Inflammatory macrophage treated with lipopolysaccharide for 1 hour (primary cell): ENCODE data around the gene FAM72C.
"Not testable (repeated sequence)": the region's sequence is repeated elsewhere in the genome, so short reads cannot be mapped to it uniquely, and the experiment has no call there.

ENCODE experiments used
- DNase-seq, 2 donors: peaks; one replicate each; pipeline ENCODE4 v3.0.0-alpha.2; 2020 to 2022

FAM72C gene

DNA sequence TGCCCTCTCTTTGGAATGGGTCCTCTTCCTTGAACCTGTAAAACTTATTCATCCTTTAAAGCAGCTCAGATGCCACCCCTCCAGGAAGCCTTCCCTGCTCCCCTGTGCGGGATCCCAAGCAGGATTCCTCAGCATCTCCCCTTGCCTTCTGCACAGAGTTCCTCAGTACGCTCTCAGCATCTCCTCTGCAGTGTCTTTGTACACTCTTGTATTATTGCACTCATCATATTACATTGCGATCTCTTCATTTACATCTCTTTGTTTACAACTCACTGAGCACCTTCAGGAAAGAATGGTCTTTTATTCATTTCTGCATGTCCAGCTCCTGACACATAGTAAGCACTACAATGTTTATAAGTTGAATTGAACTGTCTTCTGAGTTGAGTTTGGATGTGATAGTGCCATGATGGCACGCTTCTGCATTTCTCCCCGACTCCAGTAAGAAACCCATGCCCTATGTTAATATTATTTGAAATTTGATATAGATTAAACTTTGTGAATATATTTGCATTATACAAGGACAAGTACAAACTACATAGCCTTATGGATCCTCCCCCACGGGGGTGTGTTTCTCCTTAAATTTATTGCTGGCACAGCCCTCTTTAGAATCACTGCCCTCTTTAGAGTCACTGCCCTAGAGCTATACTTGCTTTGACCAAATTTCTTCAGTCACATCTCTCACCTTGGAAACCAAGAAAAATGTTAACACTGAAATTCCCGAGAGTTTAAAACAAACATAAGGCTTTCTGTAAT is 13.1 kb upstream of the FAM72C start:
- DNase-seq: not testable (repeated sequence)

GRCh38 chr1:143974416-143974815 is 2.6 kb upstream of the FAM72C start:
- peak; percentile 0 for DNase-seq

GRCh38 chr1:143973876-143974414 is 2.2 kb upstream of the FAM72C start:
- not testable (repeated sequence) for DNase-seq

GRCh38 chr1:143972753-143973326 is 1.1 kb upstream of the FAM72C start:
- DNase-seq: not testable (repeated sequence)

DNA sequence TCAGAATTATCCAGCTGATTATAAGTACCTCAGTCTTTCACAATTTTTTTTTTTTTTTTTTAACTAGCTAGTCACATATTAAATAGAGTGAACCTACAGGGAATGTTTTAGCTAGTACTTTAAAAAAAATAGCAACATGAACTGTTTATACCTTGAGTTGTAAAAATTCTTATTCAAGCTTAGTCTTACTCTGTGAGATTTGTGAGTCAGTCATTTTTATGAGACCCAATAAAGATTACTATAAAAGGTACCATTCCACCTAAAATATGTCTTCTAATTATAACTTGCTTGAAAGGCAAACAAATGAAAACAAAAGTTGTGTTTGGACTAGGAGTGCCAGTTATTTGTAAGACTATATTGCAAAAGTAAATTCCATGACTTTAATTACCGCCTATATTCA is 5.9 kb downstream of the FAM72C start:
- DNase-seq: not testable (repeated sequence)

DNA sequence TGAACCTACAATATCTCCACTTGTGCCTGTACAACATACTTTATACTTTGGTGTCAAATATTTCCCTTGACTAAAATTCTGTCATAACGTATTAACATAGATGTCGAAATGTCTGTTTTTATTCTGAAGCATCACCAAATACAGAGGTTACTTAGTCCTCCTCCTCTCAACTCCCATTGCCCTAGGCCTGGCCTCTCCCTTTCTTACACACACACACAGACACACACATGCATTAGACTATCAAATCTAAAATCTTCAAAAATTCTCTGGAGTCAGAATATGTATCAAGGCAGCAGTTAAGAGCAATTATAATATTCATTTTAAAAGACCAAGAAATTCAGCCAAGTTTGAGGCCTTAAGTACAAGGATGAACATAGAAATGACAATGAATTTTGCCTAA is 7.5 kb downstream of the FAM72C start:
- DNase-seq: not testable (repeated sequence)

DNA sequence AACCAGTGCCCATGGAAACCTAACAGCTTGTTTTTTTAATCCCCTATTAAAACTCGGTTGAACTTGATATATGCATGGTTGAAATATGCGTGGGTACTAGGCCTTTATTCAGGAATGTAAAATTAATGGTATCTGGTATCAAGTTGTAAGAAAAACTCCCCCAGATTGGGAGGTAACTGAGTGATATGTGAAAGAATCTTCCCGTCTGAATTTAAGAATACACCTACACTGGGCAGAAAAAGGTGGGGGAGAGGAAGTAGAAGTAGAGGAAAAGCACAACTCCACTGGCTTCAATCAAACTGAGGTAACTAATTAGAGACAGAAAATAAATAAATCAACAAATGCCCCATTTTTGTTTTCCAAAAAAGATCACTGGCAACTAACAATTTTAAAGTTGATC is 15.9 kb downstream of the FAM72C start:
- not testable (repeated sequence) for DNase-seq

- not testable (repeated sequence) for DNase-seq
These were observed 18.9 kb downstream of the FAM72C start for GRCh38 chr1:143952913-143953312.

DNA sequence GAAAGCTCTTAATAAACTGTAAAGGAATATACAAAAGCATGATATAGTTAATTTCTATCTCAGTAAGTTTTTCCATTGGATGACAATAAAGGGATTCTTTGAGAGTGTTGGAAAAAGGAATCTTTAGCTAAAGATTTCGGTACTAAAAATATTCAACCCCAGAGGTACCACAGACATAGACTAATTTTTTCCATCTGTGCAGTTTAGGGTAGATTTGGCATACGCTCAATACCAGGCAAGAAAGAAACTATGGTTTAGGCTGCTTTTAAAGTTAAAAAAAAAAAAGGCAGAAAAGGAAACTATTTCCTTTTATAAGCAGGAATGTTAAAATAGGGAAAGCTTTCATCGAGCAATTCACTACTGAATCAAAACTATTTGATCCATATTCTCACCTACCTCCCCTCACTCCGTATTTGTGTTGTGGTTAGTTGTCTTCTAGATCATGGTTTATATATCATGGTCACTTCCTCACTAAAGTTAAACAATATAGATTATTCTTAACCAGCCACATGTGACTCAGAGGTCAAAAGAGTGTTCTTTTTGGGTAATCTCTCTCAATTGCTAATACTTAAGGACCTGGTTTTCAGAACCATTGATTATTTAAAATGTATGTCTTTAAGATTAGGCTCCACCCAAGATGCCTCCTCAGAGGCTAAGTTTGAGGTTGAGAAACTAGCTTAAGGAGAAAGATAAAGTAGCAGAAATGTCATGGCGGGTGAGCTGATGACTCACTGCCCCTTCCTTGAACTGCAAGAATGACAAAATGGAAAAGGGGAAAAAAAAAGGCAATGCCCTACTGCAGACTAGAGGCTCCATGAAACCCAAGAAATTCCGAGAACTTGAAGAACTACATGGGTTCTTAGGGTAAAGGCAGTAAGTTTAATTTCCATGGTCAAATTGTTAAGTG is 20.0 kb downstream of the FAM72C start:
- not testable (repeated sequence) for DNase-seq

- DNase-seq: not testable (repeated sequence)
These were observed 24.0 kb downstream of the FAM72C start for GRCh38 chr1:143947749-143948148.

GRCh38 chr1:143945253-143945652 is 26.5 kb downstream of the FAM72C start:
- DNase-seq: not testable (repeated sequence)

GRCh38 chr1:143944576-143945240 is 27.1 kb downstream of the FAM72C start:
- DNase-seq: not testable (repeated sequence)

DNA sequence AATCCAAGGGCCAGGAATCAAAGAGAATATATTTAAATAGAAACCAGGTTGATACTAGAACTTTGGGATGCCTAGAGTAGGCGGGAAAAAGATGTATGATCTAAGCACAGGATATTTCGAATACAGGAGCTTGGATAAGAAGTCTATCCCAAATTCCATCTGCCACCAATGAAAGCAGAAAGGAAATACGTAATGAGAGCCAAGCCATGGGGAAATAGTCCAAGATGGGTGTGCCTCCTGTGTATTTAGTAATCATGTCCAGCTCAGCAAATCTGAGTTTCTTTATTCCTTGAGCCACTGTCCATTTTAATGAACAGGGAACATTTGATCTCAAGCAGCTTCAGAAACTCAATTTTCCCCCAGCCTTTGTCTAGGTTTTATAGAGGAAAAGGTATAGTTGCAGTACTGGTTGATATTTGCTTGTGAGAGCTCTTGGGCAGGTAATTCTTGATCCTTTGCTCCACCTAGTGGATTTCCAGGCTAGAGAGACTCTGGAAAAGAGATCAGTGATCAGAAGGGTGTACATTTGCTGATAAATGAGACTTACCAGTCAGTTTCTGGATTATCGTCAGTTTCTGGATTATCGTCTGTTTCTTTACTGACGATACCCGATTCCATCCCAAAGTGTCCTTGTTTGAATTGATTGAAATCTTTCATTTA is 28.3 kb downstream of the FAM72C start:
- DNase-seq: not testable (repeated sequence)

- DNase-seq: not testable (repeated sequence)
These were observed 29.4 kb downstream of the FAM72C start for GRCh38 chr1:143942238-143942860.

GRCh38 chr1:143939666-143940065 is 32.1 kb downstream of the FAM72C start:
- not testable (repeated sequence) for DNase-seq

DNA sequence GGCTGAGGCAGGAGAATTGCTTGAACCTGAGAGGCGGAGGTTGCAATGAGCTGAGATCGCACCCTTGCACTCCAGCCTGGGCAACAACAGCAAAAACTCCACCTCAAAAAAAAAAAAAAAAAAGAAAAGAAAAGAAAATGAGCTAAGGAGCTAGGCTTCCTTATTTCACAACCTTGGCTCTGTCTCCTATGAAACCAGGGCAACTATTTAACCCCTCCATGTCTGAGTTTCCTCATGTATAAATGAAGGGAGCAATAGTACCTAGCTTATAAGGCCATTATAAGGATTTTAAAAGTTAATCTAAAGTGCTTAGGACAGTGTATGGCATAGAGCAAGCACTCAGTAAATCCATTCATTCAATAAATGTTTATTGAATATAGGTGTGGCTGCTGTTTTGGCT is 32.9 kb downstream of the FAM72C start:
- not testable (repeated sequence) for DNase-seq

DNA sequence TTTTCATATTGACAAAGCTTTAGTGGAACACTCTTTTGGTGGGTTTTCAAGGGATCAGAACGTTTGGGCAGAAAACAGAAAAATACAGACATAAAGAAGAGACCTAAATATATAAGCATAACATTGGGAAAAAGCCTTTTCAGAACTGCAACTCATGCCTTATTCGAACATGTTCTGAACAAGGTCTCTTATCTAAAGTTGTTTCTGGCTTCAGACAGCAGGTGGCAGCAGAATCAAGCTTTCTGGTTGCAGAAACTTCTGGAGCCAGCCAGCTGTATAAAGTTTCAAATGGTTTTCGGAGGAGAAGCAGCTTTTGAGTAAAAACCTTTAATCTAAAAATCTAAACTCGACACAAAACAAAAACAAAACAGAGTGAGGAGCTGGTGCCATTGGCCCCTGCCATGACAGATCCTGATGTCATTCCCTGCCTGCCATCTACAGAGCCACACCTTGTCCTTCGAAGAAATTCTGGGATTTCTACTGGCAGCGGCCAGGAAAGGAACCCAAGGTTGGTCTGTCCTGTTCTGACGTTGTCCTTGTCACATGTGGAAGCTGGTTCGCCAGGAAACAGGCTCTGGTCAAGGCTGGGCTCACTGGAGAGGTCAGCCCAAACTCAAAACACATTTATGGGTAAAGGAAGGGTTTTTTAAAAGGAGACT is 35.2 kb downstream of the FAM72C start:
- DNase-seq: peak; percentile 28 to 48

- DNase-seq: not testable (repeated sequence)
These were observed 52.7 kb downstream of the FAM72C start for GRCh38 chr1:143919127-143919526.

DNA sequence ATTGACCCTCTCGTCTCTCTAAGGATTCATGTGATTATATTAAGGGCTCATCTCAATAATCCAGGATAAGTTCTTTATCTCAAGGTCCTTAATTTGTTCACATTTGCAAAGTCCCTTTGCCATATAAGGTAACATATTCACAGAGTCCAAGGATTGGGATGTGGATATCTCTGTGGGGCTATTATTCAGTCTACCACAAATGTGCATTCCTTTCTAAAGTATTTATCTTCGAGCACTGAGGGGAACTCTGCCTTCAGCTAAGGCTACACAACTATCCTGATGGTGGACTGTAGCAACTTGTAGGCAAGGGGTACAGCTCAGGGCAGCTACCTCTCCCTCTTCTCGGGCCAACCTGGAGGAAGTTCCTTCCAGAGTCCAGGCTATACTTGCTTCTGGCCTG is 53.2 kb downstream of the FAM72C start:
- not testable (repeated sequence) for DNase-seq

- not testable (repeated sequence) for DNase-seq
These were observed 58.1 kb downstream of the FAM72C start for GRCh38 chr1:143913705-143914104.
